ELR (cell line): ENCODE data around the gene MIXL1.
"Not testable (repeated sequence)": the region's sequence is repeated elsewhere in the genome, so short reads cannot be mapped to it uniquely, and the experiment has no call there.

Experiments
- DNase-seq: peaks from one replicate; pipeline ENCODE4 v3.0.0-alpha.2; 2015; ENCODE audit warnings: low read depth

The MIXL1 gene

GRCh38 chr1:226215239-226215638, 8.2 kb upstream of the MIXL1 start:
- DNase-seq = no peak

- DNase-seq = no peak
Measured at GRCh38 chr1:226216056-226216455, 7.4 kb upstream of the MIXL1 start.

GRCh38 chr1:226217273-226217672, 6.2 kb upstream of the MIXL1 start:
- peak; percentile 32 for DNase-seq

DNA sequence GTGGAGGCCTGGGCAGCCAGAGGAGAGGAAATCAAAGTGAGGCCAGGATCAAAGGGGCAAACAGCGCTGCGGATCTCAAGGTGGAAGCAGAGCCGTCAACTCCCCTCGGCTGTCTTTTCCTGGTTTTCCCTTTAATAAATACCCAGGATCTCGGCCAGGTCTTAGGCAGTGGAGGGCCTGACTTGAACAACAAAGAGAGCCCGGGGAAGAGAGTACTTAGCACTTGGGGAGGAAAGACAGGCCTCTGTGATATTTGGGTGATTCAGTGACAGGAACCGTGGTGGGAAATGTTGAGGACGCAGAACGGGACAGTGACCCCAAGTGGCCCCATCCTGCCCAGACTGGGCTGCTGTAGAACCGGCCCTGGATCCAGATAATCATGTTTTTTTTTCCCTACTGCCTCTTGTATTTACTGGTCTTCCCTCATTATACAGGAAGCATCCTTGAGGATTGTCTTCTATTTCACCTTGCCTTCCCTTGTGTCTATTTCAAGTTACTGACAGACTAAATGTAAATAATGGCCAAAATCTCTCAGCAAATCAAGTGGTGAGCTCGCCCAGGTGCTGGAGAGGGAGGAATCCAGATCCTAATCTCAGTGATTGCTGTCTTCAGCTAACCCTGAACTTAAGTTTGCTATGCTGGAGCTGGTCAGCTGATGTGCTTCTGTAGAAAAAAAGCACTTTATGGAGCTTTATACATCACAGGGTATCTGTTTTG, 2.8 kb upstream of the MIXL1 start:
- DNase-seq = no peak

DNA sequence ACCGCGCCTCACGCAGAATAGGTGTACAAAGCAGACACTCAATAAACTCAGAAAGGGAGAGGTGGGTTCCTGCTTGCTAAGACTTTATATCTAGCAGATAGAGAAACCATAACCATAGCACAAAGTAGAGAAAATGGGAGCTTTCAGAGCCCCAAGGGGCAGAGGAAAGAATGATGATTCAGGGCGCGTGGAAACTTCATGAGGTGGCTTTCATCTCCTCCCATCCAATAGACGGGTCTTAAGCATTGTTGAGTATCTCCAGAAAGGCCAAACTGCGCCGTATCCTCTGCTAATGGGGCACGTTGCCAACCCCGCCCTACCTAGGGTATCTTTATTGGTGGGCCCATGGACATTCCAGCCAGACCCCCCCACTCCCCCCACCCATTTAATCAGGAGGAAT, 778 bp upstream of the MIXL1 start:
- no peak for DNase-seq

- DNase-seq = peak; percentile 16
Measured at GRCh38 chr1:226223786-226224244, 351 bp downstream of the MIXL1 start.

- no peak for DNase-seq
Measured at GRCh38 chr1:226226601-226227000, 3.1 kb downstream of the MIXL1 start.

DNA sequence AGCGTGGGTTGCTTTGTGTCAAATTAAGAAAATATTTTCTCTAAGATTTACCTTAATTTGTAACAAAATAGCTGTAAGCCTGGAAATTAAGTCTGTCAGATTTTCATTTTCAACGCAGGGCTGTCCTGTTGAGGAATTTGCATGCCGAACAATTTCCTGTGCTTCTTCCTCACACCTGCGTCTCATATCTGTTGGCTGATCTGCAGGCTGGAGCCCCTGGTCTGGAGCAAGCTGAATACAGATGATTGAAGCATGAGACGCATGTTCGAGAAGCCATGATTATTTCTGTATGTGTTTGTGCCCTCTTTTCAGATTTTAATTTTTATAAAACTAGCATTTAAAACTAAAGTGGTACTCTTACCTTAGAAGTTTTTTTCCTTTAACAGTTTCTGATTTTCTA, 9.8 kb downstream of the MIXL1 start:
- no peak for DNase-seq

- no peak for DNase-seq
Measured at GRCh38 chr1:226233806-226234205, 10.3 kb downstream of the MIXL1 start.

DNA sequence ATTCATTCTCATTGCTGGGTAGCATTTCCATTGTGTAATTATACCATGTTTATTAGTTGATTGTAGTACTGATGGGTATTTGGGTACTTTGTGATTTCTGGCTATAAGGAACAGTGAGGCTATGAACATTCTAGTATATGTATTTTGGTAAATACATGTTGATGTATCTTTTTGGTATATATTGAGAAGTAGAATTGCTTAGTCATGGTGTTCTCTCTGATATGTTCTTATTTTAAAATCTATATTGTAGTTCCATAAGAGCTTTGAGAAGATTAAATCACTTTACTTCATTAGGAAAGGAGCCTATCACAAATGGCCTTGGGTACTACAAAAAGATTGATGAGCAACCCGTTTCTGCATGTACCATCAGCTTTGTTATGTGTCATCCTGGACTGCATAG, 13.4 kb downstream of the MIXL1 start:
- DNase-seq = no peak

DNA sequence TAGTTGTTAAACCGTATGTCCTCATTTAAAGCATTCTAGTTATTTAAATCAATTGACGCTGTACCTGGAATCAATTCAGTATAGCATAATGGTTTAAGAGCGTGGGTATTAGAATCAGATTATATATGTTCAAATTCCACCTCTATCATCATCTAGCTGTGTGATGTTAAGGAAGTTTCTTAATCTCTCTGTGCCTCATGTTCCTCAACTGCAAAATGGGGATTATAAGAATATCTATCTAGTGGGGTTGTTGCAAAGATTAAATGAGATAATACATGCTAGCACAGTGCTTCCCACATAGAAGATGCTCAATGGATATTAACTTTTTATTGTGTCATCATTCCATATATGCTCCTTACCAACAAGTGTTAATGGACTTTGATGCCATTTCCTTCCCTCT, 16.0 kb downstream of the MIXL1 start:
- no peak for DNase-seq

GRCh38 chr1:226248091-226248490, 24.6 kb downstream of the MIXL1 start:
- DNase-seq = no peak

DNA sequence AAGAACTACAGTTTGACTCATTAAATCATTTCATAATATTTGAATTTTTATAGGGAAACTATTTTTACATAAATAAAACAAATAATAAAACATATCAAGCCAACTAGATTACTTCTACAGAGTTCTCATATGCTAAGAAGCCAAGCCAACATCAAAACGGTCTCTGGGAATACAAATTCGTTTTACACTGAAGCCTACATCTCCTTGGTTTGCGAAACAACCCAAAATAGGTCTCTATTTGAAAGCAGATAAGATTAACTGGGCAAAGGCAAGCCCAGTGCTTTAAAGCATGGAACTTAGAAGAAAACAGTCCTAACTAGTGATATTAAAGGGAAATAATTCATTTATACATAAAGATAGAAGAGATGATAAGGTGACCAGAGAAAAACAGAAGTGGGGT, 25.3 kb downstream of the MIXL1 start:
- DNase-seq = no peak

DNA sequence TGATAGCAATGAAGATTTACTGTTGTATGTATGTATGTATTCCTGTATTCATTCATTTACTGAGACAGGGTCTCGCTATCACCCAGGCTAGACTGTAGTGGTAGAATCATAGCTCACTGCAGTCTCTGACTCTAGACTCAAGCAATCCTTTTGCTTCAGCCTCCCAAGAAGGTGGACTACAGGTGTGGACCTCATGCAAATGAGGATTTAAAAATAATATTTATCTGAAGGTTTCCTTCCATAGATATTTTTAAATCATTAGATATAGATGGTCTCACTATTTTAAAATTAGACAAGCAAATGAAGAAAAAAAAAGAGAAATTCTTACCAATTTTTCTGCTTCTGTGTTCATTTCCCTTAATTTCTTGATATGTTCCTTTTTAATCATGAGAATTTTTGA, 27.0 kb downstream of the MIXL1 start:
- no peak for DNase-seq

GRCh38 chr1:226252841-226253240, 29.4 kb downstream of the MIXL1 start:
- DNase-seq = not testable (repeated sequence)

- no peak for DNase-seq
Measured at GRCh38 chr1:226253933-226254332, 30.5 kb downstream of the MIXL1 start.

GRCh38 chr1:226255380-226255779, 31.9 kb downstream of the MIXL1 start:
- no peak for DNase-seq

DNA sequence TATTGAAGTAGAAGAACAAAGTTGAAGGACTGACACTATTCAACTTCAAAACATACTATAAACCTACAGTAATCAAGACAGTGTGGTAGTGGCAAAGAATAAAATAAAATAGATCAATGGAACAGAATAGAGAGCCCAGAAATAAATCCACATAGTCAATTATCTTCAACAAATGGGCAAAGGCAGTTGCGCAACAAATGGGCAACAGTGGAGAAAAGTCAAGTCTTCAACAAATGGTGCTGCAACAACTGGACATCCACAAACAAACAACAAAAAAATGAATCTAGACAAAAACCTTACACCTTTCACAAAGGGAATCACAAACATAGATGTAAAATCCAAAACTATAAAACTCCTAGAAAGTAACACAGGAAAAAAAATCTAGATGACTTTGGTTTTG, 38.4 kb downstream of the MIXL1 start:
- DNase-seq = no peak

GRCh38 chr1:226268421-226269124, 45.1 kb downstream of the MIXL1 start:
- peak; percentile 62 for DNase-seq

DNA sequence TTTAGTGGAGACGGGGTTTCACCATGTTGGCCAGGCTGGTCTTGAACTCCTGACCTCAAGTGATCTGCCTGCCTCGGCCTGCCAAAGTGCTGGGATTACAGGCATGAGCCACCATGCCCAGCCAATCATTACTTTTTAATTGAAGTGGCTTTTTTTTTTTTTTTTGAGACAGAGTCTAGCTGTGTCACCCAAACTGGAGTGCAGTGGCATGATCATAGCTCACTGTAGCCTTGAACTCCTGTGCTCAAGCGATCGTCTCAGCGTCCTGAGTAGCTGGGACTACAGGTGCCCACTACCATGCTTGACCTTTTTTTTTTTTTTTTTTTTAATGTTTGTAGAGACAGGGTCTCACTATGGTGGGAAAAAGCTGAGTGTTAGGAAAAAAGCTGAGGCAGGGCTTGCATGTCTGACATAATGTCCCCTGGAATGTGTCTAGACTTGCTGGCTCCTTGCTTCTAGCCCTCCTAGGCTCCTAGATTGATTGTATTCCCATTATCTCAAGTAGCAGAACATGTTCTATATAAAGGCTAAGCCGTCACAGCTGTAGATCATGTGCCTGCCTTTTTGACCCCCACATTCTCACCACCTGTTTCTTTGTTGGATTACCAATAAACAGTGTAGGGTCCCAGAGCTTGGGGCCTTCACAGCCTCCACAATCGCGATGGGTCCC, 48.9 kb downstream of the MIXL1 start:
- not testable (repeated sequence) for DNase-seq

- no peak for DNase-seq
Measured at GRCh38 chr1:226274138-226274537, 50.7 kb downstream of the MIXL1 start.

GRCh38 chr1:226276077-226276682, 52.7 kb downstream of the MIXL1 start:
- DNase-seq = no peak
